ENCODE results near the gene CAPN13. TPM values are rescaled to one million over a fixed set of nuclear protein-coding genes. Genes with fewer than 3 reads are reported as not detected.

CAPN13 gene
- polyA plus RNA-seq, 1 of the 3 experiments (the other 2 are of a cell fraction) = not detected

DNA sequence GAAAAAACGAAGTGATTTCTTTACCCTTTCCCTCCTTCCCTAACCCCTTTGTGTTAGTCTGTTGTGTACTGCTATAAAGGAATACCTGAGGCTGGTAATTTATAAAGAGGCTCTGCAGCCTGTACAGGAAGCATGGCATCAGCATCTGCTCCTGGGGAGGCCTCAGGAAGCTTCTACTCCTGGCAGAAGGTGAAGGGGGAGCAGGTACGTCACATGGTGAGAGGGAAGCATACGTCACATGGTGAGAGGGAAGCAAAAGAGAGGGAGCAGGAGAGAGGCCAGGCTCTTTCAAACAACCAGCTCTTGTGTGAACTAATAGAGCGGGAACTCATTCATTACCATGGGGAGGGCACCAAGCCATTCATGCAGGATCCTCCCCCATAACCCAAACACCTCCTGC is 126.2 kb downstream of the CAPN13 start (continued):
- TF ChIP-seq EZH2phosphoT487 (IDR thresholded peaks at IDR 0.05; ENCODE audit: borderline replicate concordance, low read depth) = no peak

DNA sequence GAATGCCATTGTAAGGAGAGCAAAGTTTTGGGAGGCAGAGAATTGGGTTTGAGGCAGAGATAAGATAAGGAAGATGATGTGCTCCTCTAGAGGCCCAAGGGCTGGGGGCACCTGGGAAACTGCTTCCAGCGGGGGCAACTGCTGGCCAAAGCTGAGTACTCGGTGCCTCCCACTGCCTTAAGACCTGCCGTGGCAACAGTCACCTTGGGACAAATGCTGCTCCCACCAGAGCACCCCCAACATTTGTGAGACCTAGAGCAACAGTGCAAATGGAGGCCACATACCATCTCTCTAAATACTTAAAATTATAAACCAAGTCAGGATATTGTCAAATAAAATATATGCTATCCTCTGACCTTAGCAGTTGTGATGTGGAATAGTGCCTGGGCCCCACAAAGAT is 127.1 kb downstream of the CAPN13 start:
- H3K4me3 ChIP-seq (ENCODE audit: low read depth in 2 of 2, low read length in 1 of 2) = no peak overlapping the region
- H3K4me2 ChIP-seq = no peak overlapping the region
- TF ChIP-seq, protein P1, sequence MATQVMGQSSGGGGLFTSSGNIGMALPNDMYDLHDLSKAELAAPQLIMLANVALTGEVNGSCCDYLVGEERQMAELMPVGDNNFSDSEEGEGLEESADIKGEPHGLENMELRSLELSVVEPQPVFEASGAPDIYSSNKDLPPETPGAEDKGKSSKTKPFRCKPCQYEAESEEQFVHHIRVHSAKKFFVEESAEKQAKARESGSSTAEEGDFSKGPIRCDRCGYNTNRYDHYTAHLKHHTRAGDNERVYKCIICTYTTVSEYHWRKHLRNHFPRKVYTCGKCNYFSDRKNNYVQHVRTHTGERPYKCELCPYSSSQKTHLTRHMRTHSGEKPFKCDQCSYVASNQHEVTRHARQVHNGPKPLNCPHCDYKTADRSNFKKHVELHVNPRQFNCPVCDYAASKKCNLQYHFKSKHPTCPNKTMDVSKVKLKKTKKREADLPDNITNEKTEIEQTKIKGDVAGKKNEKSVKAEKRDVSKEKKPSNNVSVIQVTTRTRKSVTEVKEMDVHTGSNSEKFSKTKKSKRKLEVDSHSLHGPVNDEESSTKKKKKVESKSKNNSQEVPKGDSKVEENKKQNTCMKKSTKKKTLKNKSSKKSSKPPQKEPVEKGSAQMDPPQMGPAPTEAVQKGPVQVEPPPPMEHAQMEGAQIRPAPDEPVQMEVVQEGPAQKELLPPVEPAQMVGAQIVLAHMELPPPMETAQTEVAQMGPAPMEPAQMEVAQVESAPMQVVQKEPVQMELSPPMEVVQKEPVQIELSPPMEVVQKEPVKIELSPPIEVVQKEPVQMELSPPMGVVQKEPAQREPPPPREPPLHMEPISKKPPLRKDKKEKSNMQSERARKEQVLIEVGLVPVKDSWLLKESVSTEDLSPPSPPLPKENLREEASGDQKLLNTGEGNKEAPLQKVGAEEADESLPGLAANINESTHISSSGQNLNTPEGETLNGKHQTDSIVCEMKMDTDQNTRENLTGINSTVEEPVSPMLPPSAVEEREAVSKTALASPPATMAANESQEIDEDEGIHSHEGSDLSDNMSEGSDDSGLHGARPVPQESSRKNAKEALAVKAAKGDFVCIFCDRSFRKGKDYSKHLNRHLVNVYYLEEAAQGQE (IDR thresholded peaks at IDR 0.05; ENCODE audit: low read depth, low read length) = no peak
- H3K79me2 ChIP-seq (ENCODE audit: insufficient read depth) = no peaks in the 10 kb centered on the region
- CTCF ChIA-PET = interaction anchor here (1.1 kb wide), 1 partner anchor 14 kb away, joined by 4 read pairs; no protein-coding TSS in a partner anchor
- H3K9ac ChIP-seq = no peak overlapping the region
- H3K9me2 ChIP-seq = no peaks in the 10 kb centered on the region
- no peaks in the 10 kb centered on the region for H3F3A ChIP-seq (replicated peaks; ENCODE audit: insufficient read depth)
- POLR2A ChIA-PET = no interaction called here
- no peaks in the 10 kb centered on the region for H4K20me1 ChIP-seq (ENCODE audit: insufficient read depth)
- H2AFZ ChIP-seq (ENCODE audit: low read depth) = no peak overlapping the region
- no peaks in the 10 kb centered on the region for H3K27me3 ChIP-seq (ENCODE audit: insufficient read depth)
- no peaks in the 10 kb centered on the region for H3K36me3 ChIP-seq (replicated peaks in 1 of 2; ENCODE audit: control insufficient read depth in 1 of 2, insufficient read depth in 2 of 2, low read length in 1 of 2)
- 68% methylated on average over 3 of the region's 3 CpGs for WGBS (ENCODE audit: low lambda C conversion rate)
- no peaks in the 10 kb centered on the region for H3K9me3 ChIP-seq
- peaks cover 0 to 4% of the 10 kb centered on the region in 2 experiments; a peak in 1 of 4 replicates for H3K4me1 ChIP-seq (ENCODE audit: control insufficient read depth in 1 of 2, insufficient read depth in 2 of 2, low read depth in 1 of 2, low read length in 1 of 2)
- no peak overlapping the region for H3K27ac ChIP-seq (ENCODE audit: low read depth in 2 of 2, low read length in 1 of 2)
- DNase-seq = no peak

DNA sequence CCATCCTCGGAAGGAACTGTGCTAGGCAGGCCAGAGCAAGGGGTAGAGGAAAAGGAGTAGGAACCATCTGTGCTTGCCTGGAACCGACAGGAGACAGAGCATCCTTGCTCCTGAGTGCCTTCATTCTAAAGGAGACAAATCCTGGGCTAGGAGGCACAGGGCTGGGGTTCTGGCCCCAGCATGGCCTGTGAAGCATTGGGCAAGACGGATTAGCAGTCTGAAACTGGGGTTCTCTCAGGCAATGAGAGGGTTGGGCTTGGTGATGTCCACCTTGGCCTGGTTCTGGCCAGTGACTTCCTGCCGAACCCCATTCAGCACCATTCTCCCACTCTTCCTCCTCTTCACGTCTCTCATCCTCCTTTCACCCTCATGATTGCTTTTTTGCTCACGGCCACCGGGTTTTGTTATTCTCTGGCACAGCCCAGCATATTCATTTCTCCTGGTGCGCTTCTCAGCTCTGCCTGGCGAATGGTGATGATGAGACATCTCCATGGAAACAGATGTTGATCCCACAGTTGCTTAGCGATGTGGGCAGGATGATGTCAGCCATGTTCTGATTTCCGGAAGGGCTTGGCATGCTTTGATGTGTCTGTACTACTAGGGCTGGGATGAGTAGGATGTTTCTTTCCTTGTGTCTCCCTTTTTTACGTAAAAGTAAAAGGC is 127.7 kb downstream of the CAPN13 start:
- TF ChIP-seq GABPA (IDR thresholded peaks at IDR 0.05; ENCODE audit: low read depth) = no peak
- no peak for TF ChIP-seq EZH2phosphoT487 (IDR thresholded peaks at IDR 0.05; ENCODE audit: borderline replicate concordance, low read depth)
- no peak for TF ChIP-seq FOSL2 (IDR thresholded peaks at IDR 0.05; ENCODE audit: borderline replicate concordance, low read depth)
- no peak for TF ChIP-seq RAD21 (IDR thresholded peaks at IDR 0.05; ENCODE audit: low read length)
- TF ChIP-seq TCF12 (IDR thresholded peaks at IDR 0.05) = no peak
- TF ChIP-seq TAF1 (IDR thresholded peaks at IDR 0.05; ENCODE audit: borderline replicate concordance, low read depth, low read length) = no peak
- H3K9me3 ChIP-seq = no peaks in the 10 kb centered on the region
- POLR2A ChIA-PET = no interaction called here
- no peaks in the 10 kb centered on the region for H4K20me1 ChIP-seq (ENCODE audit: insufficient read depth)
- no peaks in the 10 kb centered on the region for H3K36me3 ChIP-seq (replicated peaks in 1 of 2; ENCODE audit: control insufficient read depth in 1 of 2, insufficient read depth in 2 of 2, low read length in 1 of 2)
- H3K27me3 ChIP-seq (ENCODE audit: insufficient read depth) = no peaks in the 10 kb centered on the region
- no peaks in the 10 kb centered on the region for H3F3A ChIP-seq (replicated peaks; ENCODE audit: insufficient read depth)
- no peaks in the 10 kb centered on the region; the same call in 1 of the 2 replicates for H3K9me2 ChIP-seq
- no peaks in the 10 kb centered on the region for H3K79me2 ChIP-seq (ENCODE audit: insufficient read depth)
- CTCF ChIA-PET = no interaction called here
- H3K4me2 ChIP-seq = no peak overlapping the region
- peaks cover 0 to 4% of the 10 kb centered on the region in 2 experiments; a peak in 1 of 4 replicates for H3K4me1 ChIP-seq (ENCODE audit: control insufficient read depth in 1 of 2, insufficient read depth in 2 of 2, low read depth in 1 of 2, low read length in 1 of 2)
- H3K9ac ChIP-seq = no peak overlapping the region
- H3K27ac ChIP-seq (ENCODE audit: low read depth in 2 of 2, low read length in 1 of 2) = no peak overlapping the region
- WGBS (ENCODE audit: low lambda C conversion rate) = 85% methylated on average over 12 of the region's 12 CpGs
- peak; percentile 45 for DNase-seq
- H3K4me3 ChIP-seq (ENCODE audit: low read depth in 2 of 2, low read length in 1 of 2) = no peak overlapping the region
- H2AFZ ChIP-seq (ENCODE audit: low read depth) = no peak overlapping the region

All from SK-N-SH (cell line).